ENCODE data around the gene SLC25A42.

SLC25A42 gene

DNA sequence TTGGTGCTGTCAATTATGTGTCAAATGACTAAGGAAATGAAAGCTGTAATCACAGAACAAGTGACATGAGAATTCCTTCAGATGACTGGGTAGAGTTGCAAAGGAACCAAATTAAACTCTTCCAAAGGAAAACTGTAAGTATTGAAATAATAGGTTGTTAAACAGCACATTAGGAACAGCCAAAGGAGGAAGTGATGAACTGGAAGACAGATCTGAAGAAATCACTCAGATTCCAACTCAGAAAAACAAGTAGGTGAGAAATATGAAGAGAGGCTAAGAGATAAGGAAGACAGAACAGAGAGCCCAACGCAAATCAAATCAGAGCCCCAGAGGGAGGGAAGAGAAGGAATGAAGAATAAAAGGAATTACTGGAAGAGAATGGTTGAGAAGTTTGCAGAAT, 59.1 kb downstream of the SLC25A42 start:
- no peak overlapping the region for H2BK15ac ChIP-seq (ENCODE audit: low read depth, poor library complexity, severe bottlenecking)
- H3K79me1 ChIP-seq (replicated peaks; ENCODE audit: low read length, poor library complexity, severe bottlenecking): no peaks in the 10 kb centered on the region
- H3K14ac ChIP-seq (ENCODE audit: low read length in 2 of 2): no peak overlapping the region
- no CpG with 5 or more reads among the region's 1 CpG for WGBS
- no peak overlapping the region for H4K91ac ChIP-seq (ENCODE audit: low read length)
- no peak overlapping the region for H3K18ac ChIP-seq (ENCODE audit: low read depth in 1 of 2, low read length in 2 of 2)
- H3K27ac ChIP-seq (ENCODE audit: low read length, poor library complexity, severe bottlenecking): no peak overlapping the region
- no peak overlapping the region for H3K4me3 ChIP-seq (ENCODE audit: insufficient read depth in 1 of 2, low read depth in 1 of 2, low read length in 2 of 2)
- H3K9me3 ChIP-seq (ENCODE audit: control insufficient read depth, low read length): peaks cover 11% of the 10 kb centered on the region
- no peak overlapping the region for H3K23ac ChIP-seq (ENCODE audit: low read length in 2 of 2)
- H3K27me3 ChIP-seq (ENCODE audit: control insufficient read depth in 1 of 2, insufficient read depth in 1 of 2, low read length in 2 of 2): no peaks in the 10 kb centered on the region
- H4K8ac ChIP-seq (ENCODE audit: low read length): no peak overlapping the region
- peaks cover 16 to 32% of the 10 kb centered on the region in 2 experiments for H3K36me3 ChIP-seq (ENCODE audit: control insufficient read depth in 1 of 2, insufficient read depth in 2 of 2, low read depth in 1 of 2, low read length in 2 of 2)
- H3K4ac ChIP-seq (ENCODE audit: low read depth in 1 of 2, low read length in 2 of 2): no peak overlapping the region
- no peak overlapping the region for H2AK5ac ChIP-seq (ENCODE audit: low read length, severe bottlenecking)
- no peak overlapping the region for H2AFZ ChIP-seq (ENCODE audit: low read depth, low read length)
- no peak overlapping the region for H2BK120ac ChIP-seq (ENCODE audit: low read depth, low read length)
- no peak overlapping the region for H3K9ac ChIP-seq (ENCODE audit: low read length)
- H3K4me2 ChIP-seq (ENCODE audit: low read length, poor library complexity, severe bottlenecking): no peak overlapping the region
- DNase-seq: no peak
- H2BK5ac ChIP-seq (ENCODE audit: low read depth, low read length, poor library complexity, severe bottlenecking): no peak overlapping the region
- H2BK12ac ChIP-seq (ENCODE audit: low read length in 2 of 2): no peak overlapping the region
- H3K4me1 ChIP-seq (ENCODE audit: control insufficient read depth, insufficient read depth, low read depth, low read length): peaks cover 8% of the 10 kb centered on the region

DNA sequence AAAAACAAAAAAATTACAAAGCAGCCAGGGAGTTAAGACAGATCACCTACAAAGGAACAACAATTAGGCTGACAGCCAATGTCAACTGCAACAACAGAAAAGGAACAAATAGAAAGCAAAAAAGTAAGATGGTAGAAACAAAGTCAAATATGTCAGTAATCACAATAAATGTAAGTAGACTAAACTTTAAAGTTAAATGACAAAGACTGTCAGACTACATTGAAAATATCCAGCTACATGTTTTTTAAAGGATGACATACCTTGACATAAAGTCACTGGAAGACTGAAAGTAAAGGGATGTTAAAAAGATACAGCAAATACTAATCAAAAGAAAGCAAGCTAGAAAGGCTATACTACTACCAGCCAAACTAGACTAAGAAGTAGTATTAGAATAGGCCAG, 59.6 kb downstream of the SLC25A42 start:
- Histone ChIP-seq H3K4me3 (ENCODE audit: insufficient read depth in 1 of 2, low read depth in 1 of 2, low read length in 2 of 2) (no peak overlapping the region), H3K27me3 (ENCODE audit: control insufficient read depth in 1 of 2, insufficient read depth in 1 of 2, low read length in 2 of 2) (no peaks in the 10 kb centered on the region), H2AFZ (ENCODE audit: low read depth, low read length) (no peak overlapping the region), H2BK120ac (ENCODE audit: low read depth, low read length) (no peak overlapping the region), H3K23ac (ENCODE audit: low read length in 2 of 2) (no peak overlapping the region), H2BK15ac (ENCODE audit: low read depth, poor library complexity, severe bottlenecking) (no peak overlapping the region), H2BK5ac (ENCODE audit: low read depth, low read length, poor library complexity, severe bottlenecking) (no peak overlapping the region), H3K14ac (ENCODE audit: low read length in 2 of 2) (no peak overlapping the region), H3K79me1 (replicated peaks; ENCODE audit: low read length, poor library complexity, severe bottlenecking) (no peaks in the 10 kb centered on the region), H4K8ac (ENCODE audit: low read length) (no peak overlapping the region), H3K27ac (ENCODE audit: low read length, poor library complexity, severe bottlenecking) (no peak overlapping the region), H3K4ac (ENCODE audit: low read depth in 1 of 2, low read length in 2 of 2) (no peak overlapping the region), H4K91ac (ENCODE audit: low read length) (no peak overlapping the region), H3K18ac (ENCODE audit: low read depth in 1 of 2, low read length in 2 of 2) (no peak overlapping the region), H3K4me1 (ENCODE audit: control insufficient read depth, insufficient read depth, low read depth, low read length) (peaks cover 8% of the 10 kb centered on the region), H2BK12ac (ENCODE audit: low read length in 2 of 2) (no peak overlapping the region), H3K9me3 (ENCODE audit: control insufficient read depth, low read length) (peaks cover 11% of the 10 kb centered on the region), H3K36me3 (ENCODE audit: control insufficient read depth in 1 of 2, insufficient read depth in 2 of 2, low read depth in 1 of 2, low read length in 2 of 2) (peaks cover 16 to 31% of the 10 kb centered on the region in 2 experiments), H3K4me2 (ENCODE audit: low read length, poor library complexity, severe bottlenecking) (no peak overlapping the region), H2AK5ac (ENCODE audit: low read length, severe bottlenecking) (no peak overlapping the region), H3K9ac (ENCODE audit: low read length) (no peak overlapping the region)
- DNase-seq: no peak

DNA sequence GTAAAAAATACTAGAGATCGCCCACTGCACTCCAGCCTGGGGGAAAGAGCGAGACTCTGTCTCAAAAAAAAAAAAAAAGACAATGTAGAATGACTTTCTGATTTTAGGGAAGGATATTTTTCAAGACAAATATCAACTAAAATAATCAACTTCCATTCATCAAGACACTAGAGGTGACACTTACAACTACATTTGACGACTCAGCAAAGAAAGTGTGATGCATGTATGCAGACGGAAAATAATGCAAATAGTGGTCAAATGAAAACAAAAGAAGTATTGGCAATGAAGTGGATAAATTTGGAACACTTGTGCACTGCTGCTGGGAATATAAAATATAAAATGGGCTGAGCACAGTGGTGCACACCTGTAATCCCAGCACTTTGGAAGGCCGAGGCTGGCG, 62.3 kb downstream of the SLC25A42 start:
- Histone ChIP-seq H3K18ac (ENCODE audit: low read depth in 1 of 2, low read length in 2 of 2) (no peak overlapping the region), H2BK15ac (ENCODE audit: low read depth, poor library complexity, severe bottlenecking) (no peak overlapping the region)
- 97% methylated on average over 4 of the region's 6 CpGs for WGBS

DNA sequence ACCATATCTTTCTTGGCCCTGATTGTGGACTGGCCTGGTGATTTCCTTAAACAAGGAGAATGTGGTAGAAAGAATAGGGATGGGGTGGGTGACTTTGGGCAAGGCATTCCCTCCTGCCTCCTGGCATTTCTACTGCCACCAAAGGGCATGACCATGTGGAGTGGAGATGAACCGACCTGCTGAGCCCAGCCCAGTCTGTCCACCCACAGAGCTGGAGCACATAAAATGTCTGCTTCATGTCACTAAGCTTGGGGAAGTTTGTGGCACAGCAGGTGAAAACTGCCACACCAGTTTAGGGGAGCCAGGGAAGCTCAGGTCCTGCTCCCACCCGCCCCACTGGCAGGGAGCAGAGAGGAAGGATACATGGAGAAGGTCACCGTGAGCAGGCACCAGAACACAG, 68.2 kb downstream of the SLC25A42 start:
- H3K4me3 ChIP-seq (ENCODE audit: insufficient read depth in 1 of 2, low read depth in 1 of 2, low read length in 2 of 2): no peak overlapping the region
- H3K36me3 ChIP-seq (ENCODE audit: control insufficient read depth in 1 of 2, insufficient read depth in 2 of 2, low read depth in 1 of 2, low read length in 2 of 2): peaks cover 0 to 19% of the 10 kb centered on the region in 2 experiments
- peaks cover 5% of the 10 kb centered on the region for H3K4me1 ChIP-seq (ENCODE audit: control insufficient read depth, insufficient read depth, low read depth, low read length)
- WGBS: 100% methylated on average over 3 of the region's 3 CpGs
- no peak overlapping the region for H2BK12ac ChIP-seq (ENCODE audit: low read length in 2 of 2)
- H3K4me2 ChIP-seq (ENCODE audit: low read length, poor library complexity, severe bottlenecking): no peak overlapping the region
- H3K27me3 ChIP-seq (ENCODE audit: control insufficient read depth in 1 of 2, insufficient read depth in 1 of 2, low read length in 2 of 2): no peaks in the 10 kb centered on the region
- no peak overlapping the region for H4K8ac ChIP-seq (ENCODE audit: low read length)
- H2AFZ ChIP-seq (ENCODE audit: low read depth, low read length): no peak overlapping the region
- no peak overlapping the region for H2BK5ac ChIP-seq (ENCODE audit: low read depth, low read length, poor library complexity, severe bottlenecking)
- peaks cover 4% of the 10 kb centered on the region for H3K9me3 ChIP-seq (ENCODE audit: control insufficient read depth, low read length)
- no peak overlapping the region for H3K18ac ChIP-seq (ENCODE audit: low read depth in 1 of 2, low read length in 2 of 2)
- no peak overlapping the region for H3K4ac ChIP-seq (ENCODE audit: low read depth in 1 of 2, low read length in 2 of 2)
- H3K79me1 ChIP-seq (replicated peaks; ENCODE audit: low read length, poor library complexity, severe bottlenecking): peaks cover 16% of the 10 kb centered on the region
- H2BK120ac ChIP-seq (ENCODE audit: low read depth, low read length): no peak overlapping the region
- no peak for DNase-seq
- no peak overlapping the region for H3K14ac ChIP-seq (ENCODE audit: low read length in 2 of 2)
- no peak overlapping the region for H3K9ac ChIP-seq (ENCODE audit: low read length)
- no peak overlapping the region for H3K23ac ChIP-seq (ENCODE audit: low read length in 2 of 2)
- H4K91ac ChIP-seq (ENCODE audit: low read length): no peak overlapping the region
- H2AK5ac ChIP-seq (ENCODE audit: low read length, severe bottlenecking): no peak overlapping the region
- no peak overlapping the region for H2BK15ac ChIP-seq (ENCODE audit: low read depth, poor library complexity, severe bottlenecking)
- H3K27ac ChIP-seq (ENCODE audit: low read length, poor library complexity, severe bottlenecking): no peak overlapping the region

More for the DNA sequence above, 62.3 kb downstream of the SLC25A42 start:
- no peak for DNase-seq
- no peak overlapping the region for H3K14ac ChIP-seq (ENCODE audit: low read length in 2 of 2)
- no peak overlapping the region for H3K23ac ChIP-seq (ENCODE audit: low read length in 2 of 2)
- no peaks in the 10 kb centered on the region for H3K27me3 ChIP-seq (ENCODE audit: control insufficient read depth in 1 of 2, insufficient read depth in 1 of 2, low read length in 2 of 2)
- no peak overlapping the region for H3K4me2 ChIP-seq (ENCODE audit: low read length, poor library complexity, severe bottlenecking)
- H3K36me3 ChIP-seq (ENCODE audit: control insufficient read depth in 1 of 2, insufficient read depth in 2 of 2, low read depth in 1 of 2, low read length in 2 of 2): peaks cover 11 to 13% of the 10 kb centered on the region in 2 experiments
- H3K79me1 ChIP-seq (replicated peaks; ENCODE audit: low read length, poor library complexity, severe bottlenecking): peaks cover under 1% of the 10 kb centered on the region
- H2BK5ac ChIP-seq (ENCODE audit: low read depth, low read length, poor library complexity, severe bottlenecking): no peak overlapping the region
- no peak overlapping the region for H3K4me3 ChIP-seq (ENCODE audit: insufficient read depth in 1 of 2, low read depth in 1 of 2, low read length in 2 of 2)
- H2AFZ ChIP-seq (ENCODE audit: low read depth, low read length): no peak overlapping the region
- H3K9me3 ChIP-seq (ENCODE audit: control insufficient read depth, low read length): peaks cover 11% of the 10 kb centered on the region
- H4K8ac ChIP-seq (ENCODE audit: low read length): no peak overlapping the region
- H2BK120ac ChIP-seq (ENCODE audit: low read depth, low read length): no peak overlapping the region
- no peaks in the 10 kb centered on the region for H3K4me1 ChIP-seq (ENCODE audit: control insufficient read depth, insufficient read depth, low read depth, low read length)
- no peak overlapping the region for H3K27ac ChIP-seq (ENCODE audit: low read length, poor library complexity, severe bottlenecking)
- no peak overlapping the region for H4K91ac ChIP-seq (ENCODE audit: low read length)
- H3K4ac ChIP-seq (ENCODE audit: low read depth in 1 of 2, low read length in 2 of 2): no peak overlapping the region
- H2AK5ac ChIP-seq (ENCODE audit: low read length, severe bottlenecking): no peak overlapping the region
- no peak overlapping the region for H2BK12ac ChIP-seq (ENCODE audit: low read length in 2 of 2)
- H3K9ac ChIP-seq (ENCODE audit: low read length): no peak overlapping the region

All from mesenchymal stem cell (in vitro differentiated cells and primary cell).